NCI-H1436 (cell line): Measurements from ENCODE around the gene EPHA5.
"Not testable (repeated sequence)": the region's sequence is repeated elsewhere in the genome, so short reads cannot be mapped to it uniquely, and the experiment has no call there.

Experiments used
- DNase-seq: peaks from one replicate; lab custom pipeline; 2025; lab: John Stamatoyannopoulos, UW

The EPHA5 gene

GRCh38 chr4:65367306-65367705, 303.0 kb downstream of the EPHA5 start:
- no peak for DNase-seq

GRCh38 chr4:65358914-65359313, 311.4 kb downstream of the EPHA5 start:
- no peak for DNase-seq

GRCh38 chr4:65353098-65353497, 317.2 kb downstream of the EPHA5 start:
- DNase-seq: no peak

GRCh38 chr4:65344278-65344825, 325.9 kb downstream of the EPHA5 start:
- DNase-seq: no peak

GRCh38 chr4:65343342-65343741, 326.9 kb downstream of the EPHA5 start:
- DNase-seq: no peak

GRCh38 chr4:65341557-65341956, 328.7 kb downstream of the EPHA5 start:
- DNase-seq: no peak

- no peak for DNase-seq
Measured at GRCh38 chr4:65340382-65341109, 329.7 kb downstream of the EPHA5 start.

- DNase-seq: no peak
Measured at GRCh38 chr4:65337371-65337770, 332.9 kb downstream of the EPHA5 start.

GRCh38 chr4:65336465-65336864, 333.8 kb downstream of the EPHA5 start:
- DNase-seq: no peak

- DNase-seq: no peak
Measured at GRCh38 chr4:65316534-65316933, 353.8 kb downstream of the EPHA5 start.

GRCh38 chr4:65311120-65311519, 359.2 kb downstream of the EPHA5 start:
- DNase-seq: no peak

GRCh38 chr4:65310586-65310985, 359.7 kb downstream of the EPHA5 start:
- no peak for DNase-seq

- DNase-seq: not testable (repeated sequence)
Measured at GRCh38 chr4:65308626-65309025, 361.7 kb downstream of the EPHA5 start.

- no peak for DNase-seq
Measured at GRCh38 chr4:65302145-65302544, 368.1 kb downstream of the EPHA5 start.

GRCh38 chr4:65296246-65296645, 374.0 kb downstream of the EPHA5 start:
- no peak for DNase-seq

- DNase-seq: no peak
Measured at GRCh38 chr4:65287071-65287470, 383.2 kb downstream of the EPHA5 start.
